Measurements from ENCODE around the gene SSR1.
A peak's percentile ranks its signal among the peaks of the same experiment; 100 is the strongest.
"Not testable (repeated sequence)": the region's sequence is repeated elsewhere in the genome, so short reads cannot be mapped to it uniquely, and the experiment has no call there.

The SSR1 gene

DNA sequence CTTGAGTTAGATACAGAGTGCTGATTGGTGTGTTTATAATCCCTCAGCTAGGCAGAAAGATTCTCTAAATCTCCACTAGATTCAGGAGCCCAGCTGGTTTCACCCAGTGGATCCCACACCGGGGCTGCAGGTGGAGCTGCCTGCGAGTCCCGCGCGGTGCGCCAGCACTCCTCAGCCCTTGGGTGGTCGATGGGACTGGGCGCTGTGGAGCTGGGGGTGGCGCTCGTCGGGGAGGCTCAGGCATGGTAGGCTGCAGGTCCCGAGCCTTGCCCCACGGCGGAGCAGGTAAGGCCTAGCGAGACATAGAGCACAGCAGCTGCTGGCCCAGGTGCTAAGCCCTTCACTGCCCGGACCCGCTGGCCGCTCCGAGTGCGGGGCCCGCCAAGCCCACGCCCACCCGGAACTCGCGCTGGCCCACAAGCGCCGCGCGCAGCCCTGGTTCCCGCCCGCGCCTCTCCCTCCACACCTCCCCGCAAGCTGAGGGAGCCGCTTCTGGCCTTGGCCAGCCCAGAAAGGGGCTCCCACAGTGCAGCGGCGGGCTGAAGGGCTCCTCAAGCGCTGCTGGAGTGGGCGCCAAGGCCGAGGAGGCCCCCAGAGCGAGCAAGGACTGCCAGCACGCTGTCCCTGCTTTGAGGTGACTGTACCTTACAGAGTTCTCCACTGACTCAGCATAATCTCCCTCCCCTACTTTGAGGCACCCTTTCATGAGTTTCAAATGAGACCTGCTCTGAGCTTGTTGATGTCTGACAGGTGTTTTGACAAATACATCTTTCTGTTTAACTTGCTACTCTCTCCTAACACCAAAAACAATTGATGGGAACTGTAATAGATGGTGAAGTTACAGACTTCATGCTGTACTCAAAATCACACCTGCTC is 3.9 kb upstream of the SSR1 start:
- DNase-seq: no peak

GRCh38 chr6:7315948-7316365 is 3.0 kb upstream of the SSR1 start:
- DNase-seq: no peak

GRCh38 chr6:7315087-7315947 is 2.3 kb upstream of the SSR1 start:
- DNase-seq: not testable (repeated sequence)

DNA sequence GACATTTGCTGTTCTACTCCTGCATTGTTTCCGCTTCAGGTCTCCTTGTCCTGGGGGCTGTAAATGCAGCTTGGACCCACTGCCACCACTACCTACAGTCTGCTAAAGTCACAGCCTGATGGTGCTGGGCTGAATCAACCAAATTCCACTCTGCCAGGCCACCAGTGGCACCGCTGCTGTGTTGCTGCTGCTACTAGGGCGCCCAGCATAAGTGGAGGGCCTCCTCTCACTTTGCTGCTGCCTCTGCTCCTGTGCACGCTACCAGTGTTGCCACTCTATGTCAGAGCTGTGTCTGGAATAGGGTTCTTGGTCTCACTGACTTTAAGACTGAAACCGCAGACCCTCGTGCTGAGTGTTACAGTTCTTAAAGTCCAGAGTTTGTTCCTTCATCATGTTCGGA is 1.4 kb upstream of the SSR1 start:
- no peak for DNase-seq

DNA sequence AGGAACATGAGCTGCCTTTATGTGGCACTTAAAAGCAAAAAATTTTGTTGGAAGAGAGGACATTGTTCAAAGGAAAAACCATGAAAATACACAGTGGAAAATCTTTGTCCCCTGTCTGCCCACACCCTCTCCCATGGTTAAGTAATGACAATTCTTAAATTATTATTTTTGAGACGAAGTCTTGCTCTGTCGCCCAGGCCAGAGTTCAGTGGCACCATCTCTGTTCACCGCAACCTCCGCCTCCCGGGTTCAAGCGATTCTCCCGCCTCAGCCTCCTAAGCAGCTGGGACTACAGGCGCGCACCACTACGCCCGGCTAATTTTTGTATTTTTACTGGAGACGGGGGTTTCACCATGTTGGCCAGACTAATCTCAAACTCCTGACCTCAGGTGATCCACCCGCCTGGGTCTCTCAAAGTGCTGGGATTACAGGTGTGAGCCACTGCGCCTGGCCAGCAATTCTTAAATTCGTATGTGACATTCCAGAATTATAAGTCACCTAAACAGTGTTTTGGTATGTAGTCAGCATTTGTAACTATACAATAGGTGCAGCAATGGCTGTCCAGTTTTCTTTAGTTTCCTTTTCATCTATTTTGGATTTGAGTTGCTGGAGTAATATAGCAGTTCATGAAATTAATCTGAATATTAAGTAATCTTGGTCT is 636 bp upstream of the SSR1 start:
- DNase-seq: no peak

- peak; percentile 11 for DNase-seq
Observed at GRCh38 chr6:7311917-7312615, 933 bp downstream of the SSR1 start.

DNA sequence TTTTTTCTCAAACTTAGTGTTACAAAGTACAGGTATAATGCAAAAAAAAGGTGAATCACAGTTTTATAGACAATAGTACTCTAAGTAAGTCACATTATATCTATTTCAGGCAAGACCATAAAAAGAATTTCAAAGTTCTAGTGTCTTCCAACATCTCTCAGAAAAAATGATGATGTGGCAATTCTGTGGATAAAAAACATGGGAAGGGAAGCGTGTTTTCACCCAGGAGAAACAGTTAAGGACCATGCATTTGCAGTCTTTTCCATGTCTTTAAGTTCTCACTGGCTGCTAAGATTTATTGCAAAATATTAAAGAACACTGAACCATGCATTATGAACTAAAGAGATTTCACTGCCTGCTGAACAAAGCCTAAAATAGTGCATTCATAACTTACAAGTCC is 1.8 kb downstream of the SSR1 start:
- DNase-seq: no peak

GRCh38 chr6:7309050-7309449 is 3.9 kb downstream of the SSR1 start:
- DNase-seq: no peak

DNA sequence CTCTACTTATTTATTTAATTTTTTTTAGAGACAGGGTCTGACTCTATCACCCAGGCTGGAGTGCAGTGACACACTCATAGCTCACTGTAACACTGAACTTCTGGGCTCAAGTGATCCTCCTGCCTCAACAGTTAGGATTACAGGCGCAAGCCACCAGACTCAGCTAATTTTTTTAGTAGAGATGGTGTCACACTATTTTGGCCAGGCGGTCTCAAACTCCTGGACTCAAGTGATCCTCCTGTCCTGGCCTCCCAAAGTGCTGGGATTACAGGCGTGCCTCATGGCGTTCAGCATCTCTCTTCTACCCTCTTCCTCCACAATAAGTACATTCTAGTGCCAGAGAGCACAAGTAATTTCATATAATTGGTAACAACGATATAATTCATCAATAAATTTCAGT is 5.5 kb downstream of the SSR1 start:
- DNase-seq: no peak

DNA sequence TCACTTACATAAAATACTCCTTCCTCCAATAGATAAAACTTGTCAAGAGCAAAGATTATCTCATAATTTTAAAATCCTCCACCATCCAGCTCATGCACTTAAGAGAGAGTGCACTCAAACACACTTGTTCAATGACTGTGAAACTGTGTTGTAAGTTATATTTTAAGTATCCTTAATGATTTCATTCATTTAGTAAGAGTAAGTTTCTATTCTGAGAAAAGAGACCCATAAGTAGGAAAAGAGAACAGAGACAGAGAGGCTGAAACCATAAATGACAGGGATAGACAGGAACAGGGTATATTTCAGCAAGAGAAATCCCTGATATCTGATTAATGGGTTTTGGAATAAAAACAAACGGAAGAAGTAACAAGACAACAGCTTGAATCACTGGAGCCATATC is 8.2 kb downstream of the SSR1 start:
- DNase-seq: no peak

- no peak for DNase-seq
Observed at GRCh38 chr6:7301702-7302101, 11.3 kb downstream of the SSR1 start.

DNA sequence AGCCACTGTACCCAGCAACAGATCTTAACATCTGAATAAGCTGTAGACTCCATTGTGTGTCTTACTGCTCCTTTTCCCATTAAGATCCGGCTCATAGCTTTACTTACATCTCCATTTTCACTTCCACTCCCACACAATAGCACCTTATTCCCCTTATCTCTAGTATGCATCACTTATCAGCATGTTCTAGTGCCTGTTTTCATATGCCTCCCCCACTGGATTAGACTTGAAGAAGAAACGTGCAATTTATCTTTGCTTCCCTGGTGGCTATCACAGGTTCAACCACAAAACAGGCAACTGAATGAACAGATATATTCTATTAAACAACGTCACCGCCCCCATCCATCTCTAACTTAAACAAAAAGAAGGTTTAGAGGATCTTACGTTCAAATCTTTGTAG is 12.1 kb downstream of the SSR1 start:
- no peak for DNase-seq

GRCh38 chr6:7298113-7298512 is 14.9 kb downstream of the SSR1 start:
- DNase-seq: no peak

DNA sequence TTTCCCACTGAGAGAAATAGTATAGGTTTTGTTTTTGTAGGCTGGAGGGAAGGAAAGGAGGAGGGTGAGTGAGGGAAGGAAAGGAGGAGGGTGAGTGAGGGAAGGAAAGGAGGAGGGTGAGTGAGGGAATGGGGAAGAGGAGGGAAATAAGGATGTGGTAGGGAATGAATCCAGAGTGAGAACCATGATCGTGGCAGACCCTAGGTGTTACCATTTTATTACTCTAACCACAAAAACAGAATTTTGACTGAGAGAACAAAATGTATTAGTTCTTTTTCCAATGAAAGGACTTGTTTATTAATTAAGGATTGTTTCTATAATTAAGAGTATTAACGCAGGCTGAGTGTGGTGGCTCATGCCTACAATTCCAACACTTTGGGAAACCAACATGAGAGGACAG is 16.4 kb downstream of the SSR1 start:
- DNase-seq: no peak

DNA sequence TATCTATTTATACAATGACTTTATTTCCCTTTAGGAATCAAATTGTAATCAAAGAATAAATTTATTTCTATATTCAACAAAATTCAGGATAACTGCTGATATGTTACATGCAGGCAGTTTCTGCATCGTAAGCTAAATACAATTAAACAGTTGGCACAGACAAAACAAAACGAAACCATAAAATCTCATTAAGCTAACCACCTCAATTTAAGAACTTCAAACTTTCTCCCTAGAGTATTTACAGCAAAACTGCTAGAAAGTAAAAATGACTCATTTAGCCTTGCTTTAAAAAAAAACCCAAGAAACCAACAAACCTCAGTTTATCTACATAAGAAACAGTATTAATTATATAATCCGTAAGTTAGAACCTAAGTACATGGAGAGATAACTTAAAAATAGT is 17.1 kb downstream of the SSR1 start:
- DNase-seq: no peak

GRCh38 chr6:7292596-7293255 is 20.3 kb downstream of the SSR1 start:
- DNase-seq: no peak

DNA sequence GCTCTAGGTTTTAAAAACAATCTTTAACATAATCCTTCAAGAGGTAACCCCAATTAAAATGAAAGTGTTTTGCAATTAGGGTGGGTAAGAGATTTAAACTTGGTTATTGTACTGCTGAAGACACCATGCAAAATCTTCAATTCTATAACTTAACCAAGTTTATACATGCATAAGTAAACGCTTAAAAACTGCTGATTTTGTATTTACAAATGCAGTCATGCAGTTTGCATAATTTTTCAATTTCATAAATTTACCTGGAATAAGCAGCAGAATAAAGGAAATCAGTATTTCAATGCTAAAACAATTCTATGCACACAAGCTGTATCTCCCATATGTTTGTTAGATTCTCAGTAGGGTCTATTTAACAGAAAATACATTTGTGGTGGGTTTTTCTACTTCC is 22.9 kb downstream of the SSR1 start:
- no peak for DNase-seq

GRCh38 chr6:7285416-7285815 is 27.6 kb downstream of the SSR1 start:
- DNase-seq: no peak

GRCh38 chr6:7283676-7284075 is 29.3 kb downstream of the SSR1 start:
- DNase-seq: no peak

DNA sequence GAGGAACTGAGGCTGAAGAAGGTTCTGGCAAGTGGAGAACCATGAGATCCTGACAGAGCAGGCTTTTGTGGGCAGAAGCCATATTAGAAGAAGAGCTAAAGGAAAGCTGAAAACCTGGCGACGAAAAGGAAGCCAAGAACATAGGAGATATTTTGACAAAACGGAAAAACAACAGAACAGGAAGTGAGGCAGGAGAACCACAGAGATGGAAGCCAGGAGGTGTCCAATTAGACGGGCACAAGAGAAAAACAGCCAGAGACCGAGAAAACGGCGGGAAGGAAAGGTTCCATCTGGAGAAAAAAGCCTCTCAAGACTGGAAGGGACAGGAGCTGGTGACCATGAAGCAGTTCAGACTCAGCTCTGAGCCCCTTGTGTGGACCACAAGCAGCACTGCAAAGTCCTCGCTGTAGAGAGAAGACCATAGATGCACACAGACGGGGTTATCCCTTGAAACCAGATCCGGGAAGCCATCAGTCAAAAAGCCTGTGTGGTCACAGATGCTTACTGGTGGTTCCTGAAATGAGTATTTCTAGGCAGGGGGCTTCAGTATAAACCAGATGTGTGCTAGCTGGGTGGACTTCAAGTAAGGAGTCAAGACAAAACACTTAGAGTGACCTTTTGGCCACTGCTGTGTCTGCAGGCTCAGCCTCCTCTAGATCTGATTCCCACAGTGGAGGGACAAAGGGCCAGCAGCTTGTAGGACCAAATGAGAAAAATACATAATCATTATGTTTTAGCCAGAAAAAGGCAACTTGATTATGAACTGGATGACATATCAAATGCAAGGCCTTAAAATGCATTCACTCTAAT is 30.7 kb downstream of the SSR1 start:
- DNase-seq: no peak

- no peak for DNase-seq
Observed at GRCh38 chr6:7276199-7276524, 36.8 kb downstream of the SSR1 start.

- DNase-seq: not testable (repeated sequence)
Observed at GRCh38 chr6:7274525-7274924, 38.5 kb downstream of the SSR1 start.

All from CD4-positive, alpha-beta T cell treated with Interleukin-4 for 4 hours (primary cell).